Epithelial cell of esophagus (primary cell): ENCODE results near the gene SYMPK.

Experiments used
- DNase-seq: peaks from one replicate; pipeline ENCODE4 v3.0.0; 2010; ENCODE audit warnings: low read depth
- H3K4me3 ChIP-seq: 2 replicates; pipeline ENCODE4 v1.5.1; 2011; ENCODE audit warnings: mild to moderate bottlenecking, low read length, control low read depth
- CTCF ChIP-seq: IDR thresholded peaks from 2 replicates; pipeline ENCODE4 v1.5.1; 2011; ENCODE audit warnings: low read depth, mild to moderate bottlenecking, low read length, control low read depth, inconsistent platforms; ENCODE audit not compliant: insufficient read depth; ENCODE audit errors: missing control alignments

Gene SYMPK

GRCh38 chr19:45884682-45885555 lies 22.0 kb upstream of the SYMPK start:
- DNase-seq = peak; percentile 33

GRCh38 chr19:45883881-45884681 lies 21.1 kb upstream of the SYMPK start:
- TF ChIP-seq CTCF = no peak
- DNase-seq = no peak
- peak overlapping the region; percentile 17 for H3K4me3 ChIP-seq

More at GRCh38 chr19:45884682-45885555, 22.0 kb upstream of the SYMPK start:
- no peak for TF ChIP-seq CTCF
- H3K4me3 ChIP-seq = peak overlapping the region; percentile 68

GRCh38 chr19:45883586-45883880 lies 20.6 kb upstream of the SYMPK start:
- no peak for TF ChIP-seq CTCF
- DNase-seq = no peak
- peak overlapping the region; percentile 17 for H3K4me3 ChIP-seq

- peak; percentile 87 for DNase-seq
- peak; percentile 98 for TF ChIP-seq CTCF
- peak overlapping the region; percentile 71 for H3K4me3 ChIP-seq
Observed at GRCh38 chr19:45882652-45883585, 20.0 kb upstream of the SYMPK start.

GRCh38 chr19:45881909-45882528 lies 19.1 kb upstream of the SYMPK start:
- TF ChIP-seq CTCF = no peak
- no peak for DNase-seq
- peak overlapping the region; percentile 71 for H3K4me3 ChIP-seq
